NCI-H69 (cell line): ENCODE measurements around the gene FLRT2.

ENCODE experiments used
- DNase-seq: peaks from one replicate; lab custom pipeline; 2025; lab: John Stamatoyannopoulos, UW

Gene FLRT2

GRCh38 chr14:85596562-85596961 lies 66.6 kb downstream of the FLRT2 start:
- peak; percentile 52 for DNase-seq

- DNase-seq: no peak
Measured at GRCh38 chr14:85597701-85598100, 67.8 kb downstream of the FLRT2 start.

GRCh38 chr14:85599939-85600338 lies 70.0 kb downstream of the FLRT2 start:
- DNase-seq: no peak

- DNase-seq: peak; percentile 99
Measured at GRCh38 chr14:85601246-85601645, 71.3 kb downstream of the FLRT2 start.

GRCh38 chr14:85601690-85602089 lies 71.7 kb downstream of the FLRT2 start:
- no peak for DNase-seq

- DNase-seq: no peak
Measured at GRCh38 chr14:85602345-85602744, 72.4 kb downstream of the FLRT2 start.

GRCh38 chr14:85604021-85604420 lies 74.1 kb downstream of the FLRT2 start:
- no peak for DNase-seq

- peak; percentile 31 for DNase-seq
Measured at GRCh38 chr14:85604714-85605113, 74.8 kb downstream of the FLRT2 start.

GRCh38 chr14:85607651-85608081 lies 77.7 kb downstream of the FLRT2 start:
- no peak for DNase-seq

- no peak for DNase-seq
Measured at GRCh38 chr14:85613496-85613895, 83.6 kb downstream of the FLRT2 start.

- no peak for DNase-seq
Measured at GRCh38 chr14:85616386-85616885, 86.5 kb downstream of the FLRT2 start.

GRCh38 chr14:85616886-85617285 lies 86.9 kb downstream of the FLRT2 start:
- no peak for DNase-seq

- peak; percentile 61 for DNase-seq
Measured at GRCh38 chr14:85617791-85618190, 87.8 kb downstream of the FLRT2 start.

- DNase-seq: no peak
Measured at GRCh38 chr14:85618390-85618789, 88.4 kb downstream of the FLRT2 start.

- no peak for DNase-seq
Measured at GRCh38 chr14:85618978-85619377, 89.0 kb downstream of the FLRT2 start.

- DNase-seq: no peak
Measured at GRCh38 chr14:85619851-85620250, 89.9 kb downstream of the FLRT2 start.

- no peak for DNase-seq
Measured at GRCh38 chr14:85620947-85621346, 91.0 kb downstream of the FLRT2 start.

- DNase-seq: no peak
Measured at GRCh38 chr14:85622106-85622505, 92.2 kb downstream of the FLRT2 start.

- DNase-seq: no peak
Measured at GRCh38 chr14:85622986-85623685, 93.2 kb downstream of the FLRT2 start.

GRCh38 chr14:85625925-85626585 lies 96.1 kb downstream of the FLRT2 start:
- DNase-seq: no peak

- peak; percentile 18 for DNase-seq
Measured at GRCh38 chr14:85634205-85634604, 104.3 kb downstream of the FLRT2 start.

- DNase-seq: no peak
Measured at GRCh38 chr14:85644211-85644610, 114.3 kb downstream of the FLRT2 start.

- no peak for DNase-seq
Measured at GRCh38 chr14:85653029-85653428, 123.1 kb downstream of the FLRT2 start.
